Lower lobe of right lung (tissue), 2 donors: Measurements from ENCODE around the gene GCDH. TPM values are rescaled to one million over a fixed set of nuclear protein-coding genes. Genes with fewer than 3 reads are reported as not detected.
A peak's percentile ranks its signal among the peaks of the same experiment; 100 is the strongest.

ENCODE experiments used
- ATAC-seq, 2 donors: fragments of 200-7000 bp; cut with Tn5 transposase; one replicate each; pipeline ENCODE4 v1.9.1; 2020 to 2022; ENCODE audit warnings: mild to moderate bottlenecking in 2 of 2, moderate library complexity in 2 of 2
- DNase-seq: peaks from one replicate; pipeline ENCODE4 v3.0.0-alpha.2; 2020
- H3K27ac ChIP-seq: fragments of 200-600 bp; one replicate; pipeline ENCODE4 v1.8.0; 2022
- H3K27me3 ChIP-seq: fragments of 200-600 bp; one replicate; pipeline ENCODE4 v1.8.0; 2022; ENCODE audit warnings: low read depth
- H3K36me3 ChIP-seq: fragments of 200-600 bp; one replicate; pipeline ENCODE4 v1.8.0; 2022; ENCODE audit warnings: mild to moderate bottlenecking
- H3K4me1 ChIP-seq: fragments of 200-600 bp; one replicate; pipeline ENCODE4 v1.8.0; 2022
- H3K4me3 ChIP-seq: fragments of 200-600 bp; one replicate; pipeline ENCODE4 v1.8.0; 2022; ENCODE audit warnings: mild to moderate bottlenecking
- H3K9me3 ChIP-seq: fragments of 200-600 bp; one replicate; pipeline ENCODE4 v1.8.0; 2022
- CTCF ChIP-seq: fragments of 200-600 bp; IDR thresholded peaks from one replicate; pipeline ENCODE4 v1.8.0; 2022; ENCODE audit warnings: antibody characterized with exemption, mild to moderate bottlenecking
- intact Hi-C: fragments of 100-400 bp; cut with DNase I; formaldehyde crosslinking; loops from one replicate; pipeline ENCODE4 v1.11.0; 2022
- total RNA-seq: library from RNA; stranded (reverse); fragmentation: NEBNext Ultra II Directional; extraction: Animal tissue kit (Norgen Biotek cat#: 25700); gene quantifications from one replicate; pipeline ENCODE4 v1.2.1, GENCODE V29; 2021
- donor health status: DM: no; HTN: yes; CAD: no; lungs with severe emphysema.

The GCDH gene
- total RNA-seq, 1 donor from 2014 or later = 23.9 TPM

- no peak for TF ChIP-seq CTCF
- Histone ChIP-seq H3K4me3 (peak overlapping the region; percentile 54), H3K4me1 (peaks cover 37% of the 10 kb centered on the region), H3K36me3 (no peaks in the 10 kb centered on the region), H3K9me3 (no peaks in the 10 kb centered on the region), H3K27me3 (peaks cover 15% of the 10 kb centered on the region), H3K27ac (peak overlapping the region; percentile 56)
- no peak for DNase-seq
- intact Hi-C loops = no loop called here
- no peak for ATAC-seq
Measured at GRCh38 chr19:12884627-12884925, 6.4 kb upstream of the GCDH start.

GRCh38 chr19:12884926-12885748 lies 5.8 kb upstream of the GCDH start:
- Histone ChIP-seq H3K27ac (peak overlapping the region; percentile 56), H3K4me1 (peaks cover 32% of the 10 kb centered on the region), H3K36me3 (no peaks in the 10 kb centered on the region), H3K4me3 (peak overlapping the region; percentile 54), H3K9me3 (no peaks in the 10 kb centered on the region), H3K27me3 (peaks cover 15% of the 10 kb centered on the region)
- peak; percentile 74 to 82 for ATAC-seq
- peak; percentile 94 for DNase-seq
- intact Hi-C loops = no loop called here
- TF ChIP-seq CTCF = peak; percentile 70

GRCh38 chr19:12885749-12886650 lies 5.0 kb upstream of the GCDH start:
- Histone ChIP-seq H3K4me3 (peak overlapping the region; percentile 54), H3K27ac (peak overlapping the region; percentile 56)
- no peak for DNase-seq

GRCh38 chr19:12886651-12886968 lies 4.3 kb upstream of the GCDH start:
- intact Hi-C loops = no loop called here
- Histone ChIP-seq H3K27me3 (peaks cover 15% of the 10 kb centered on the region), H3K9me3 (no peaks in the 10 kb centered on the region), H3K36me3 (no peaks in the 10 kb centered on the region), H3K27ac (no peak overlapping the region), H3K4me1 (peaks cover 27% of the 10 kb centered on the region), H3K4me3 (no peak overlapping the region)
- ATAC-seq (no peak), DNase-seq (no peak)
- no peak for TF ChIP-seq CTCF

More at GRCh38 chr19:12885749-12886650, 5.0 kb upstream of the GCDH start:
- Histone ChIP-seq H3K36me3 (no peaks in the 10 kb centered on the region), H3K9me3 (no peaks in the 10 kb centered on the region), H3K4me1 (peaks cover 24% of the 10 kb centered on the region), H3K27me3 (peaks cover 15% of the 10 kb centered on the region)
- intact Hi-C loops = no loop called here
- TF ChIP-seq CTCF = no peak
- ATAC-seq = peak in 1 of 2 donors; percentile 4

- Histone ChIP-seq H3K27me3 (peaks cover 15% of the 10 kb centered on the region), H3K4me3 (peak within 1 kb of the TSS; percentile 54), H3K27ac (peak within 1 kb of the TSS; percentile 56), H3K9me3 (no peaks in the 10 kb centered on the region), H3K4me1 (peaks cover 28% of the 10 kb centered on the region), H3K36me3 (no peaks in the 10 kb centered on the region)
- no peak for ATAC-seq
- no peak for DNase-seq
- TF ChIP-seq CTCF = no peak
- intact Hi-C loops = no loop called here
Measured at GRCh38 chr19:12886969-12887747, 3.8 kb upstream of the GCDH start, which contains the start of gene KLF1. Gene KLF1, minus strand, starts transcription at chr19:12887201. Its CDS starts 61 bp downstream, at chr19:12887140.
